Lung (tissue), 12 donors: Measurements from ENCODE around the gene HLA-DMA. TPM values are rescaled to one million over a fixed set of nuclear protein-coding genes. Genes with fewer than 3 reads are reported as not detected.
A peak's percentile ranks its signal among the peaks of the same experiment; 100 is the strongest.

Source experiments
- ATAC-seq: fragments of 200-7000 bp; cut with Tn5 transposase; one replicate; pipeline ENCODE4 v1.9.1; 2020; ENCODE audit warnings: moderate number of reproducible peaks; ENCODE audit not compliant: insufficient read depth, low FRiP score
- DNase-seq, 3 donors: peaks; one replicate each; pipeline ENCODE4 v3.0.0-alpha.2; 2013 to 2017
- H3K27ac ChIP-seq, 2 donors: one replicate each; pipeline ENCODE4 v1.5.1; 2013; ENCODE audit warnings: mild to moderate bottlenecking in 2 of 2, moderate library complexity in 2 of 2, control low read depth in 1 of 2, inconsistent platforms in 1 of 2, low read depth in 1 of 2, low read length in 1 of 2
- H3K27me3 ChIP-seq, 3 donors: one replicate each; pipeline ENCODE4 v1.5.1; 2013; ENCODE audit warnings: low read length in 2 of 3; ENCODE audit not compliant: control insufficient read depth in 3 of 3, insufficient read depth in 3 of 3
- H3K36me3 ChIP-seq, 4 donors: one replicate each; pipeline ENCODE4 v1.5.1; 2013; ENCODE audit warnings: low read length in 4 of 4, mild to moderate bottlenecking in 1 of 4, moderate library complexity in 1 of 4; ENCODE audit not compliant: control insufficient read depth in 4 of 4, insufficient read depth in 4 of 4
- H3K4me1 ChIP-seq, 5 donors: one replicate each; pipeline ENCODE4 v1.5.1; 2013; ENCODE audit warnings: low read length in 5 of 5, mild to moderate bottlenecking in 2 of 5, moderate library complexity in 1 of 5; ENCODE audit not compliant: control insufficient read depth in 5 of 5, insufficient read depth in 5 of 5
- H3K4me3 ChIP-seq: one replicate; pipeline ENCODE4 v1.5.1; 2013; ENCODE audit warnings: mild to moderate bottlenecking, control low read depth, moderate library complexity
- H3K9ac ChIP-seq, 2 donors: one replicate each; pipeline ENCODE4 v1.5.1; 2013; ENCODE audit warnings: low read length in 2 of 2, control low read depth in 1 of 2; ENCODE audit not compliant: insufficient read depth in 1 of 2
- H3K9me3 ChIP-seq, 4 donors: one replicate each; pipeline ENCODE4 v1.5.1; 2013; ENCODE audit warnings: low read length in 3 of 4, mild to moderate bottlenecking in 1 of 4, moderate library complexity in 1 of 4; ENCODE audit not compliant: control insufficient read depth in 4 of 4, insufficient read depth in 3 of 4
- whole genome bisulfite sequencing, 2 donors: extraction: QIAGEN DNeasy Blood & Tissue Kit; methylation state at CpG; one replicate each; pipeline ENCODE4 v1.1.7; 2013; 5-methylcytosine and 5-hydroxymethylcytosine counted together
- polyA plus RNA-seq, 2 donors: library from polyadenylated mRNA; stranded (reverse); fragments of 200-250 nt; gene quantifications; one replicate each; pipeline ENCODE4 v1.2.1, GENCODE V29; 2013
- total RNA-seq, 2 donors: library from RNA; depleted of rRNA in 1 of 2; stranded (reverse); fragments of >200 nt in 1 of 2; gene quantifications; one replicate each; pipeline ENCODE4 v1.2.1, GENCODE V29; 2014 to 2021
- TF ChIP-seq, protein P1 (sequence below): IDR thresholded peaks from 2 replicates; pipeline ENCODE4 v1.5.1; 2012; ENCODE audit warnings: mild to moderate bottlenecking; ENCODE audit errors: control extremely low read depth, extremely low read depth
- donor health status: control.
- donor health status: control.
- donor health status: Bipolar disorder and iron deficiency.
- donor health status: healthy.
- donor health status: DM: yes; HTN: yes; CAD: no.

HLA-DMA gene
- total and polyA plus RNA-seq, 4 donors: 76.8 to 240 (median 118) TPM

DNA sequence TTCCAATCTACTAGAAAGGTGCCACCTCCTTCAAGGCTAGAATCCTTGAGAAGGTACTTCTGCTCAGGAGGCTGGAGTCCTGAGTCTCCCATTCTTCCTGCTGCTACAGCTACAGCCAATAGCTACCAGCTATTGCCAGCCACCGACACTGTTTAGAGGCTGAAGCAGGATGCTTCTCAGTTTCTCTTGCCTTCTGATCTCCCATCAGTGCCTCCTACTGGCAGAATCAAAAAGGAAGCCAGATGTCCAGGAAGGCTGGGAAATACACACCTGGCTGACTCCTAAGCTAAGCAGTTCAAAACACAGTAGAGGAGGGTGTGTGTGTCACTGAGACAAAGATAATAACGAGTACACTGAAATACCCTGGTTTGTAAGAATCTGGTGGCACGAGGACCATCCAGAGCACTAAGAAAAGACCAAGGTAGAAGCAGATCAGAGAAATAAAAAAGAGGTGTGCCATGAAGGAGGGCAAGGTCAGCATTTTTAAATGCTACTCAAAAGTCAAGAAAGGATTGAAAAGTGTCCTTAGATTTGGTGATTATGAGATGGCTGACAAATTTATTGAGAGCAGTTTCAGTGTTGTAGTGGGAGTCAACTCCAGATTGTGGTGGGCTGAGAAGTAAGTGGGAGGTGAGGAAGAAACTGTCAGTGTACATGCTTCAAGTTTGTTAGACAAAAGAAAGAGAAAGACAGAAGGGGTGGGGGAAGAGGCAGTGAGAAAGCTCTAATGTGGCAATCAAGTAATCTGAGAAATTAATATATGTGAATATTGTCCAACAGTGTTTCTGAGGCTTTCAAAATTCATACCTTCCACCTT, 2.3 kb upstream of the HLA-DMA start:
- Histone ChIP-seq H3K27ac (no peak overlapping the region), H3K4me1 (peaks cover 0 to 6% (median 0%) of the 10 kb centered on the region in 5 donors), H3K9me3 (no peaks in the 10 kb centered on the region), H3K36me3 (no peaks in the 10 kb centered on the region), H3K27me3 (no peaks in the 10 kb centered on the region), H3K9ac (no peak overlapping the region), H3K4me3 (no peak overlapping the region)
- 34 to 42% methylated on average over 3 of the region's 3 CpGs for WGBS, 2 donors
- TF ChIP-seq, protein P1, sequence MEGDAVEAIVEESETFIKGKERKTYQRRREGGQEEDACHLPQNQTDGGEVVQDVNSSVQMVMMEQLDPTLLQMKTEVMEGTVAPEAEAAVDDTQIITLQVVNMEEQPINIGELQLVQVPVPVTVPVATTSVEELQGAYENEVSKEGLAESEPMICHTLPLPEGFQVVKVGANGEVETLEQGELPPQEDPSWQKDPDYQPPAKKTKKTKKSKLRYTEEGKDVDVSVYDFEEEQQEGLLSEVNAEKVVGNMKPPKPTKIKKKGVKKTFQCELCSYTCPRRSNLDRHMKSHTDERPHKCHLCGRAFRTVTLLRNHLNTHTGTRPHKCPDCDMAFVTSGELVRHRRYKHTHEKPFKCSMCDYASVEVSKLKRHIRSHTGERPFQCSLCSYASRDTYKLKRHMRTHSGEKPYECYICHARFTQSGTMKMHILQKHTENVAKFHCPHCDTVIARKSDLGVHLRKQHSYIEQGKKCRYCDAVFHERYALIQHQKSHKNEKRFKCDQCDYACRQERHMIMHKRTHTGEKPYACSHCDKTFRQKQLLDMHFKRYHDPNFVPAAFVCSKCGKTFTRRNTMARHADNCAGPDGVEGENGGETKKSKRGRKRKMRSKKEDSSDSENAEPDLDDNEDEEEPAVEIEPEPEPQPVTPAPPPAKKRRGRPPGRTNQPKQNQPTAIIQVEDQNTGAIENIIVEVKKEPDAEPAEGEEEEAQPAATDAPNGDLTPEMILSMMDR: peak; percentile 22
- ATAC-seq: no peak
- no peak for DNase-seq

DNA sequence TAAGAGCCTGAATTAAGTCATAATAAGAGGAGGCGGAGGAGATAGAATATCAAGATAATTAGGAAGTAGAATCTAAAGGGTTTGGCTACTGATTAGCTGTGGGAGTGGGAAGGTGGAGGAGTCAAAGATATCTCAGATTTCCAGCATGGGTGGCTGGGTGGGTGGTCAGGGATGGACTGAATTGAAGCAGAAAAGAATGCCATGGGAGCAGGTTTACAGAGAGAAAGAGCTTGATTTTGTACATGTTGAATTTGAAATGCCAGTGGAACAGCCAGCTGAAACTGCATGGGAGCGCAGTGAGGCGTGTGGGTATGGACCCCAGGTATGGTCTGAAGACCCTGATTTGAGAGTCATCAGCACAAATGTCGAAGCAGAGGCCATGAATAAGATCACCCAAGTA, 1.4 kb upstream of the HLA-DMA start:
- whole genome bisulfite sequencing, 2 donors: 89 to 95% methylated on average over 4 of the region's 4 CpGs
- ATAC-seq: no peak
- no peak overlapping the region for H3K9ac ChIP-seq
- no peaks in the 10 kb centered on the region for H3K9me3 ChIP-seq
- H3K27ac ChIP-seq: no peak overlapping the region
- peaks cover 0 to 3% (median 0%) of the 10 kb centered on the region in 4 donors for H3K36me3 ChIP-seq
- TF ChIP-seq, protein P1: no peak
- peaks cover 0 to 11% (median 0%) of the 10 kb centered on the region in 5 donors for H3K4me1 ChIP-seq
- no peak for DNase-seq
- H3K27me3 ChIP-seq: no peaks in the 10 kb centered on the region
- H3K4me3 ChIP-seq: no peak overlapping the region

DNA sequence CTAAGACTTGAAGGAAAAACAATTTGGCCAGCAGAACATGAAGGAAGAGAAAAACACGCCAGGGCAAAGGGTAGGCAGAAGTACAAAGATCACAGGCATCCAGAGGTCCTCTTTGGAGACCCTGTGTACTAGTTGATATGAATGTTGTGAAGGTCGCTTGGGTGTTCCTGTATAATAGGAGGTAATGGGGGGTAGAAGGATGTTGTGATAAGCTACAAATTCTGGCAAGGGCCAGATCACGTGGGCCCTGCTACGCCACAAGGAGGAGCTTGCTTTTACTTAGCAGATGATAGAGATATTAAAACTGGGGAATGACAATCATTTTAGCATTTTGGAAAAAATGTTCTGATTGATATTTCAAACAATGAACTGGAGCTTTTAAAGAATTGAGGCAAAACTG, 878 bp upstream of the HLA-DMA start:
- DNase-seq: no peak
- TF ChIP-seq, protein P1: no peak
- Histone ChIP-seq H3K9ac (no peak overlapping the region), H3K4me1 (peaks cover 0 to 13% (median 0%) of the 10 kb centered on the region in 5 donors), H3K27me3 (peaks cover 0 to under 1% (median 0%) of the 10 kb centered on the region in 3 donors), H3K9me3 (no peaks in the 10 kb centered on the region), H3K4me3 (no peak overlapping the region), H3K36me3 (peaks cover 0 to 3% (median 0%) of the 10 kb centered on the region in 4 donors), H3K27ac (no peak overlapping the region)
- ATAC-seq: no peak
- 66 to 68% methylated on average over 4 of the region's 4 CpGs for WGBS, 2 donors
